Ovary (tissue), 9 donors: Measurements from ENCODE around the gene MVP. TPM values are rescaled to one million over a fixed set of nuclear protein-coding genes. Genes with fewer than 3 reads are reported as not detected.

ENCODE experiments used
- DNase-seq, 5 donors: peaks; one replicate each; pipeline ENCODE4 v3.0.0-alpha.2; 2019 to 2020
- H3K27ac ChIP-seq, 2 donors: fragments of 200-600 bp; one replicate each; pipeline versions ENCODE4 v1.5.1 to v1.8.0; 2019 to 2022
- H3K27me3 ChIP-seq: fragments of 200-600 bp; one replicate; pipeline ENCODE4 v1.8.0; 2022
- H3K36me3 ChIP-seq: fragments of 200-600 bp; sonication (generic); one replicate; pipeline ENCODE4 v1.5.1; 2019
- H3K4me1 ChIP-seq: one replicate; pipeline ENCODE4 v1.8.1; 2013; ENCODE audit warnings: mild to moderate bottlenecking, moderate library complexity; ENCODE audit not compliant: insufficient read depth
- H3K4me3 ChIP-seq: fragments of 200-600 bp; sonication (generic); one replicate; pipeline ENCODE4 v1.5.1; 2017
- H3K9me3 ChIP-seq, 2 donors: fragments of 200-600 bp in 1 of 2; sonication (generic) in 1 of 2; one replicate each; pipeline versions ENCODE4 v1.5.1 to v1.8.1; 2013 to 2019; ENCODE audit warnings: mild to moderate bottlenecking in 1 of 2, moderate library complexity in 1 of 2
- EP300 ChIP-seq: sonication (generic); formaldehyde crosslinking; IDR thresholded peaks from one replicate; pipeline ENCODE4 v1.6.1; 2017; ENCODE audit warnings: antibody characterized with exemption
- POLR2A ChIP-seq: fragments of 450-650 bp; IDR thresholded peaks from one replicate; pipeline ENCODE4 v1.6.1; 2017; ENCODE audit warnings: antibody characterized with exemption, mild to moderate bottlenecking, moderate library complexity
- WGBS, 3 donors: extraction: QIAGEN DNeasy Blood & Tissue Kit in 1 of 3; methylation state at CpG; one replicate each; pipeline versions ENCODE4 v1.1.5 to v1.1.7; 2013 to 2017; 5-methylcytosine and 5-hydroxymethylcytosine counted together
- intact Hi-C, 4 donors: fragments of 100-400 bp; cut with DNase I; formaldehyde crosslinking; loops; one replicate each; pipeline versions ENCODE4 v1.11.0 to v1.15.1; 2022 to 2023
- polyA plus RNA-seq, 2 donors: library from polyadenylated mRNA; stranded (reverse); fragments of 200-250 nt in 1 of 2; fragments of 350-450 nt in 1 of 2; fragmentation: Illumina TruSeq in 1 of 2; extraction: RNeasy Lipid Tissue Mini Kit (QIAGEN cat#74804) in 1 of 2; gene quantifications; one replicate each; pipeline ENCODE4 v1.2.3, GENCODE V29; 2013 to 2014
- total RNA-seq, 7 donors: library from RNA; depleted of rRNA in 2 of 7; stranded (reverse); fragments of >200 nt in 2 of 7; fragmentation: NEBNext Ultra II Directional in 3 of 7; extraction: Animal tissue kit (Norgen Biotek cat#: 25700) in 3 of 7; gene quantifications; one replicate each; pipeline versions ENCODE4 v1.1.0 to v1.2.4, GENCODE V29; 2016 to 2023
- TF ChIP-seq, protein P1 (sequence below), 3 donors: fragments of 450-650 bp in 2 of 3; fragments of 200-600 bp in 1 of 3; IDR thresholded peaks; one replicate each; pipeline versions ENCODE4 v1.5.1 to v1.8.0; 2016 to 2022; ENCODE audit warnings: antibody characterized with exemption in 3 of 3, mild to moderate bottlenecking in 1 of 3
- donor health status: DM: no; HTN: no; CAD: no; lungs with moderate emphysema.
- donor health status: DM: no; HTN: no; CAD: no.
- donor health status: Bipolar disorder and iron deficiency.
- donor health status: DM: yes; HTN: yes; CAD: no.
- donor health status: DM: no; HTN: no; CAD: no.
- donor health status: DM: yes; HTN: yes; CAD: no.

Gene MVP
- total and polyA plus RNA-seq, 9 donors: 56.4 to 191 (median 129) TPM

DNA sequence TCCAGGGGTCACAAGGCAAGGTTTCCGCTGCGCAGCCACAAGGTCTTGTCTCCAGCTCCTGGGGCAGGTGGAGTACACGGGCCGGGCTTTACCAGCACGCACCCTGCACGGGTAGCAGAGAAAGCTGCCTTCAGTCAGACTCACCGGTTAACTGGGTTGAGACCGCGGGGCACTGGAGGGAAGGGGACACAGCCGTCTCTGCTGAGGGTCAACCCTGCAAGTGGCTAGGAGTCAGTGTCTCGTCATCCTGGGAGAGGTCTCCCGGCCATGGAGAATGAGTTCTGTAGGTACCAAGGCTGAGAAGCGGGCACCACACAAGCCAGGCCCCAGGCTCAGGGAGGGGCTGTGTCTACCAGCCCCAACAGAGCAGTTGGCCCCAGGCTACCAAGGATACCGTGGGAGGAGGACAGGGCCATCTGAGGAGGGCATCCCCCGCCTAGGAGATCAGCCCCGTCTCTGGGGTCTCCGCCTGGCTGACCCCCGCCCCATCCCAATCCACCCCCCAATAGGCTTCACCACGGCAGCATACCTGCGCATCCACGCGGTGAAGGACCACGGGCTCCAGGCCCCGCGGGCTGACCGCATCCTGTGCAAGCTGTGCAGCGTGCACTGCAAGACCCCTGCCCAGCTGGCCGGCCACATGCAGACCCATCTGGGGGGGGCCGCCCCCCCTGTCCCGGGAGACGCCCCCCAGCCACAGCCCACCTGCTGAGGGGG, 11.1 kb upstream of the MVP start:
- Histone ChIP-seq H3K9me3 (no peaks in the 10 kb centered on the region), H3K4me3 (no peak overlapping the region), H3K27ac (peak overlapping the region; percentile 74 to 89), H3K36me3 (no peaks in the 10 kb centered on the region), H3K27me3 (no peaks in the 10 kb centered on the region), H3K4me1 (peaks cover 27% of the 10 kb centered on the region)
- intact Hi-C loops: loop anchor here in 2 of 4 donors (5.0 to 10.0 kb wide), 2 partner anchors 196 to 198 kb away; no protein-coding TSS in a partner anchor
- TF ChIP-seq, protein P1, sequence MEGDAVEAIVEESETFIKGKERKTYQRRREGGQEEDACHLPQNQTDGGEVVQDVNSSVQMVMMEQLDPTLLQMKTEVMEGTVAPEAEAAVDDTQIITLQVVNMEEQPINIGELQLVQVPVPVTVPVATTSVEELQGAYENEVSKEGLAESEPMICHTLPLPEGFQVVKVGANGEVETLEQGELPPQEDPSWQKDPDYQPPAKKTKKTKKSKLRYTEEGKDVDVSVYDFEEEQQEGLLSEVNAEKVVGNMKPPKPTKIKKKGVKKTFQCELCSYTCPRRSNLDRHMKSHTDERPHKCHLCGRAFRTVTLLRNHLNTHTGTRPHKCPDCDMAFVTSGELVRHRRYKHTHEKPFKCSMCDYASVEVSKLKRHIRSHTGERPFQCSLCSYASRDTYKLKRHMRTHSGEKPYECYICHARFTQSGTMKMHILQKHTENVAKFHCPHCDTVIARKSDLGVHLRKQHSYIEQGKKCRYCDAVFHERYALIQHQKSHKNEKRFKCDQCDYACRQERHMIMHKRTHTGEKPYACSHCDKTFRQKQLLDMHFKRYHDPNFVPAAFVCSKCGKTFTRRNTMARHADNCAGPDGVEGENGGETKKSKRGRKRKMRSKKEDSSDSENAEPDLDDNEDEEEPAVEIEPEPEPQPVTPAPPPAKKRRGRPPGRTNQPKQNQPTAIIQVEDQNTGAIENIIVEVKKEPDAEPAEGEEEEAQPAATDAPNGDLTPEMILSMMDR (IDR thresholded peaks at IDR 0.05): no peak
- TF ChIP-seq POLR2A (no peak), EP300 (no peak)
- WGBS, 3 donors: 54 to 66% (median 57%) methylated on average over 28 to 31 of the region's 31 CpGs
- peak in 4 of 5 donors; percentile 41 to 63 (median 60) for DNase-seq

DNA sequence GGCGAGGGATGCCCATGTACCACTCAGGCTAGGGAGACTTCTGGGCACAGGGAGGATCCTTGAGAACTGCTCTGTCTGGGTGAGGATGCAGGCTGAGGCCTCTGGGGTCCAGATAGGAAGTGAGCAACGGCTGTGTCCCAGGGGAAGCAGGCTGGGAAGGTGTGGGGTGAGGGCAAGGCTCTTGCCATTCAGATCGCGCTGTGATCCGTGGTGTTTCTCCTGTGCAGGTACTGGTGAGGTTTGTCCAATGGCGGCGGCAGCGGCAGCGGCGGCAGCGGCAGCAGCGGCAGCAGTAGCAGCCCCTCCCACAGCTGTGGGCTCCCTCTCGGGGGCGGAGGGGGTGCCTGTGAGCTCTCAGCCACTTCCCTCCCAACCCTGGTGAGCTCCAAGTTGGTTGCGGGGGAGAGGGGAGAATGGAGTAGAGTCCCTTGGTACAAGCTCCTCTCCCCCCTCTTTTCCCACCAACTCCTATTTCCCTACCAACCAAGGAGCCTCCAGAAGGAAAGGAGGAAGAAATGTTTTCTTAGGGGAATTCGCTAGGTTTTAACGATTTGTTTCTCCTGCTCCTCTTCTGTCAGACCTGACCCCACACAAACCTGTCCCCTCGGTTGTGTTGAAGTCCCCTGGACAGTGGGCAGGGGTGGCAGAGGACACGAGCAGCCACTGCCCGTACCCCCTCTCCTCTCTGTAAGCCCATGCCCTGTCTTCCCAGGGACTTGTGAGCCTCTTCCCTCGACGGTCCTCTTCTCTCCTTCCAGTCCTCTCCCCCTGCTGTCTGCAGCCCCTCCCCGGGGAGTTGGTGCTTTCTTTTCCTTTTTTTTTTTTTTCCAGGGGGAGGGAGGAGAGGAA, 10.2 kb upstream of the MVP start:
- peaks cover 32% of the 10 kb centered on the region for H3K4me1 ChIP-seq
- intact Hi-C loops: loop anchor here in 3 of 4 donors (5.0 to 10.0 kb wide), 4 partner anchors 37 to 197 kb away; no protein-coding TSS in a partner anchor
- TF ChIP-seq, protein P1 (IDR thresholded peaks at IDR 0.05): no peak
- TF ChIP-seq EP300: no peak
- TF ChIP-seq POLR2A: no peak
- H3K36me3 ChIP-seq: no peaks in the 10 kb centered on the region
- H3K27me3 ChIP-seq: no peaks in the 10 kb centered on the region
- no peaks in the 10 kb centered on the region for H3K9me3 ChIP-seq
- peak overlapping the region; percentile 74 to 89 for H3K27ac ChIP-seq
- WGBS, 3 donors: 26 to 33% (median 32%) methylated on average over 23 of the region's 23 CpGs
- H3K4me3 ChIP-seq: no peak overlapping the region
- peak; percentile 40 to 60 (median 55) for DNase-seq

DNA sequence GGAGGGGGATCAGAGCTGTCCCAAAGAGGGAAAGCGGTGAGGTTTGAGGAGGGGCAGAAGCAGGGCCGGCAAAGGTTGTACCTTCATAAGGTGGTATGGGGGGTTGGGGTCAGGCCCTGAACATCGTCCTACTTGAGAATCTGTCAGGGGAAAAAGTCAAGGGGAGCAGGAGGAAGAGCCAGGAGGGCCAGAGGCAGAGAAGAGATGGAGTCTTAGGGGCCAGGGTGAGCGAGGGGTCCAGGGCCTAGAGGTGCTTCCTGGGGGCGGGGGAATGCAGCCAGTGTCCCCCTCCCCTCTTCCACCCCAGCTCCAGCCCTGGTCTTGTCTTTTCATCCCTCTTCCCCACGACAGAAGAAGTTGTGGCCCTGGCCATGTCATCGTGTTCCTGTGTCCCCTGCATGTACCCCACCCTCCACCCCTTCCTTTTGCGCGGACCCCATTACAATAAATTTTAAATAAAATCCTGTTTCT, 9.5 kb upstream of the MVP start:
- H3K4me3 ChIP-seq: no peak overlapping the region
- WGBS, 3 donors: 23 to 26% (median 25%) methylated on average over 9 of the region's 9 CpGs
- intact Hi-C loops: loop anchor here in 2 of 4 donors (5.0 kb wide), 3 partner anchors 37 to 197 kb away; no protein-coding TSS in a partner anchor
- peak overlapping the region; percentile 36 to 89 for H3K27ac ChIP-seq
- no peaks in the 10 kb centered on the region for H3K9me3 ChIP-seq
- H3K36me3 ChIP-seq: no peaks in the 10 kb centered on the region
- H3K27me3 ChIP-seq: no peaks in the 10 kb centered on the region
- peak in 1 of 5 donors; percentile 55 for DNase-seq
- H3K4me1 ChIP-seq: peaks cover 34% of the 10 kb centered on the region
- no peak for TF ChIP-seq EP300

DNA sequence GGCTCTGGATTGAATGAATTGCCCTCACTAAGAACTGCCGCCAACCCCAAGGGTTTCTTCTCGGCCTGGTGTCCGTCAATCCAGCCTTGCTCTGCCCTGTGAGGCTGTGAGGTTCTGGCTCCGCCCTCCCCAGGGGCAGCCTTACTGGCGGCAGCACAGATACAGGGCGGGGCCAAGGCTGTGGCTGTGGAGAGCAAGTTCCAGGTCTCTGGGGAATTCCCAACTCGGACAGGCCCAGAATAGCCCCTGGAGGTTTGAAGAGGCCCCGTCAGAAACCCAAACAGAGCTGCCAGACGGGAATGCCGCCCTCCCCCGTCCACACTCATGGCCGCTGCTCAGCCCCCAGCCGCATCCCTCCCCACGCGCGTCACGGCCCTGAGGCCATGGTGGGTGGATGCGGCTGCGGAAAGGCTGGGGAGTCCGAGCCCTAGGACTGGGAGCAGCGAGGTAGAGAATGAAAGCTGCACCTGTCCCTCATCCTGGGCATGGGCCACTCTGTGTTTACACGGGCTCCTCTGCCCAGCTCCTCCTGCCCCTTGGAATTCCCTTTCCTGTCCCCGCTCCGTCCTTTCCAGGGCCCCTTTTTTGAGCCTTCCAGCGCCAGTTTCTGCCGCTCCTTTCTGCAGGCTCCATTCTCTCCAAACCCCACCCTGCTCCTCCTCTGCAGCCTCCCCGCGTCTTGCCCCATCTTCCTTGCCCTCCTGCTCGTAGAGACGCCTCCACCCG, 8.9 kb upstream of the MVP start:
- no peaks in the 10 kb centered on the region for H3K9me3 ChIP-seq
- 1% methylated on average over 31 of the region's 31 CpGs for WGBS, 3 donors
- H3K36me3 ChIP-seq: no peaks in the 10 kb centered on the region
- peak overlapping the region; percentile 8 to 89 for H3K27ac ChIP-seq
- TF ChIP-seq EP300 (no peak), POLR2A (no peak)
- TF ChIP-seq, protein P1 (IDR thresholded peaks at IDR 0.05): no peak
- no peaks in the 10 kb centered on the region for H3K27me3 ChIP-seq
- peak; percentile 95 to 98 (median 97) for DNase-seq
- intact Hi-C loops: loop anchor here in 2 of 4 donors (5.0 kb wide), 3 partner anchors 36 to 196 kb away; no protein-coding TSS in a partner anchor
- H3K4me1 ChIP-seq: peaks cover 34% of the 10 kb centered on the region
- peak overlapping the region; percentile 66 for H3K4me3 ChIP-seq
